Ascending aorta (tissue), 2 donors: ENCODE measurements around the gene PON3. TPM values are rescaled to one million over a fixed set of nuclear protein-coding genes. Genes with fewer than 3 reads are reported as not detected.

ENCODE experiments used
- DNase-seq, 2 donors: peaks; one replicate each; pipeline ENCODE4 v3.0.0-alpha.2; 2019; ENCODE audit warnings: low spot score in 2 of 2
- H3K27ac ChIP-seq, 2 donors: fragments of 200-600 bp; sonication (generic); one replicate each; pipeline ENCODE4 v1.5.1; 2016 to 2017; ENCODE audit warnings: mild to moderate bottlenecking in 1 of 2
- H3K27me3 ChIP-seq: fragments of 200-600 bp; sonication (generic); one replicate; pipeline ENCODE4 v1.5.1; 2017
- H3K36me3 ChIP-seq, 2 donors: fragments of 200-600 bp; sonication (generic); one replicate each; pipeline ENCODE4 v1.5.1; 2016
- H3K4me1 ChIP-seq, 2 donors: fragments of 200-600 bp; sonication (generic); one replicate each; pipeline ENCODE4 v1.5.1; 2016 to 2017; ENCODE audit warnings: mild to moderate bottlenecking in 1 of 2
- H3K4me3 ChIP-seq, 2 donors: fragments of 200-600 bp; sonication (generic); one replicate each; pipeline ENCODE4 v1.5.1; 2016 to 2017; ENCODE audit warnings: mild to moderate bottlenecking in 1 of 2
- H3K9me3 ChIP-seq, 2 donors: fragments of 200-600 bp; sonication (generic); one replicate each; pipeline ENCODE4 v1.5.1; 2016
- CTCF ChIP-seq, 3 experiments: fragments of 200-600 bp in 2 of 3; fragments of 450-650 bp in 1 of 3; sonication (generic) in 2 of 3; IDR thresholded peaks; one replicate each; pipeline ENCODE4 v1.5.1; 2016 to 2019; ENCODE audit warnings: antibody characterized with exemption in 3 of 3, mild to moderate bottlenecking in 1 of 3, moderate library complexity in 1 of 3
- intact Hi-C: fragments of 100-400 bp; cut with DNase I; formaldehyde crosslinking; loops from one replicate; pipeline ENCODE4 v1.15.1; 2023
- total RNA-seq: library from RNA; depleted of rRNA; stranded (reverse); fragments of >200 nt; gene quantifications from one replicate; pipeline ENCODE4 v1.1.0, GENCODE V29; 2016

PON3 gene
- total RNA-seq, 1 donor from 2014 or later, result not detected

- H3K27ac ChIP-seq, result peak overlapping the region; percentile 91 to 96
- intact Hi-C loops, result loop anchor here (5.0 kb wide), 1 partner anchor 252 kb away; no protein-coding TSS in a partner anchor
- TF ChIP-seq CTCF (IDR thresholded peaks at IDR 0.05), result no peak
- peak overlapping the region; percentile 73 to 97 for H3K4me3 ChIP-seq
- H3K4me1 ChIP-seq, result peaks cover 0 to 2% of the 10 kb centered on the region in 2 donors
- DNase-seq, result no peak
- H3K27me3 ChIP-seq, result no peaks in the 10 kb centered on the region
- no peaks in the 10 kb centered on the region for H3K9me3 ChIP-seq
- H3K36me3 ChIP-seq, result no peaks in the 10 kb centered on the region
Observed at GRCh38 chr7:95435422-95435780, 39.2 kb upstream of the PON3 start.

GRCh38 chr7:95434557-95435421 is 38.6 kb upstream of the PON3 start, which contains the start of gene PON2:
Gene PON2 (minus strand): TSS chr7:95435028. CDS start chr7:95434951, 77 bp downstream.
- Histone ChIP-seq H3K4me3 (peak within 1 kb of the TSS; percentile 73 to 97), H3K27me3 (no peaks in the 10 kb centered on the region), H3K9me3 (no peaks in the 10 kb centered on the region), H3K27ac (peak within 1 kb of the TSS; percentile 91 to 96), H3K4me1 (peaks cover 0 to 2% of the 10 kb centered on the region in 2 donors), H3K36me3 (no peaks in the 10 kb centered on the region)
- intact Hi-C loops, result loop anchor here (5.0 kb wide), 1 partner anchor 253 kb away; no protein-coding TSS in a partner anchor
- DNase-seq, result peak; percentile 13 to 88
- TF ChIP-seq CTCF (IDR thresholded peaks at IDR 0.05), result no peak

GRCh38 chr7:95433952-95434556 is 37.9 kb upstream of the PON3 start:
- H3K27ac ChIP-seq, result peak overlapping the region; percentile 91 to 96
- H3K36me3 ChIP-seq, result no peaks in the 10 kb centered on the region
- no peaks in the 10 kb centered on the region for H3K27me3 ChIP-seq
- TF ChIP-seq CTCF (IDR thresholded peaks at IDR 0.05), result no peak
- no peak for DNase-seq
- H3K4me1 ChIP-seq, result peaks cover 0 to 2% of the 10 kb centered on the region in 2 donors
- intact Hi-C loops, result no loop called here
- H3K4me3 ChIP-seq, result peak overlapping the region; percentile 73 to 97
- H3K9me3 ChIP-seq, result no peaks in the 10 kb centered on the region

GRCh38 chr7:95433129-95433528 is 37.0 kb upstream of the PON3 start:
- Histone ChIP-seq H3K4me3 (no peak overlapping the region), H3K9me3 (no peaks in the 10 kb centered on the region), H3K27ac (no peak overlapping the region), H3K36me3 (no peaks in the 10 kb centered on the region), H3K27me3 (no peaks in the 10 kb centered on the region), H3K4me1 (peaks cover 0 to 2% of the 10 kb centered on the region in 2 donors)
- no peak for TF ChIP-seq CTCF (IDR thresholded peaks at IDR 0.05)
- intact Hi-C loops, result no loop called here
- DNase-seq, result no peak

- intact Hi-C loops, result no loop called here
- Histone ChIP-seq H3K27ac (no peak overlapping the region), H3K9me3 (no peaks in the 10 kb centered on the region), H3K27me3 (no peaks in the 10 kb centered on the region), H3K4me3 (no peak overlapping the region), H3K4me1 (peaks cover 0 to 2% of the 10 kb centered on the region in 2 donors), H3K36me3 (no peaks in the 10 kb centered on the region)
- DNase-seq, result no peak
- TF ChIP-seq CTCF (IDR thresholded peaks at IDR 0.05), result no peak
Observed at GRCh38 chr7:95432606-95433005, 36.4 kb upstream of the PON3 start.
